H9 (cell line): ENCODE measurements around the gene TSPAN31. TPM values are rescaled to one million over a fixed set of nuclear protein-coding genes. Genes with fewer than 3 reads are reported as not detected.

Experiments used
- DNase-seq: peaks from one replicate; pipeline ENCODE4 v3.0.0-alpha.2; 2017
- H2AFZ ChIP-seq: one replicate; pipeline ENCODE4 v1.6.1; 2013; ENCODE audit warnings: mild to moderate bottlenecking, low read length, control low read depth, moderate library complexity
- H2AK5ac ChIP-seq: 2 replicates; pipeline ENCODE4 v1.6.1; 2013; ENCODE audit warnings: low read length, control low read depth, mixed read lengths; ENCODE audit not compliant: insufficient read length
- H2BK120ac ChIP-seq: one replicate; pipeline ENCODE4 v1.6.1; 2013; ENCODE audit warnings: low read depth, mild to moderate bottlenecking, low read length, control low read depth, inconsistent platforms; ENCODE audit not compliant: poor library complexity, severe bottlenecking
- H2BK12ac ChIP-seq: 2 replicates; pipeline ENCODE4 v1.6.1; 2013; ENCODE audit warnings: low read length, control low read depth, mixed read lengths, low read depth; ENCODE audit not compliant: insufficient read length
- H2BK15ac ChIP-seq: 2 replicates; pipeline ENCODE4 v1.6.1; 2013; ENCODE audit warnings: low read depth, low read length, control low read depth
- H2BK20ac ChIP-seq: one replicate; pipeline ENCODE4 v1.6.1; 2013; ENCODE audit warnings: low read depth, mild to moderate bottlenecking, low read length, control low read depth, inconsistent platforms; ENCODE audit not compliant: poor library complexity, severe bottlenecking
- H2BK5ac ChIP-seq: 2 replicates; pipeline ENCODE4 v1.6.1; 2013; ENCODE audit warnings: low read length, control low read depth, mixed read lengths; ENCODE audit not compliant: insufficient read length
- H3K14ac ChIP-seq: 2 replicates; pipeline ENCODE4 v1.6.1; 2013; ENCODE audit warnings: low read length, control low read depth; ENCODE audit not compliant: insufficient read depth
- H3K18ac ChIP-seq: 2 replicates; pipeline ENCODE4 v1.6.1; 2013; ENCODE audit warnings: low read depth, mild to moderate bottlenecking, mixed read lengths, low read length, control low read depth; ENCODE audit not compliant: insufficient read length
- H3K23ac ChIP-seq: 2 replicates; pipeline ENCODE4 v1.6.1; 2013; ENCODE audit warnings: low read length, control low read depth, mixed read lengths, low read depth; ENCODE audit not compliant: insufficient read length
- H3K23me2 ChIP-seq: 2 replicates; pipeline ENCODE4 v1.6.1; 2013; ENCODE audit warnings: low read depth, mild to moderate bottlenecking, mixed read lengths, low read length, control low read depth; ENCODE audit not compliant: insufficient read length, poor library complexity, severe bottlenecking
- H3K27ac ChIP-seq: 2 replicates; pipeline ENCODE4 v1.5.1; 2013; ENCODE audit warnings: low read length, control low read depth, mixed read lengths, low read depth; ENCODE audit not compliant: insufficient read length
- H3K27me3 ChIP-seq: 2 replicates; pipeline ENCODE4 v1.6.1; 2013; ENCODE audit warnings: low read length, control low read depth, inconsistent platforms; ENCODE audit not compliant: insufficient read depth
- H3K4ac ChIP-seq: 2 replicates; pipeline ENCODE4 v1.6.1; 2013; ENCODE audit warnings: low read depth, mild to moderate bottlenecking, control low read depth, inconsistent platforms, low read length, moderate library complexity
- H3K4me1 ChIP-seq: 2 replicates; pipeline ENCODE4 v1.6.1; 2013; ENCODE audit warnings: low read length, control low read depth, inconsistent platforms; ENCODE audit not compliant: insufficient read depth
- H3K4me2 ChIP-seq: 2 replicates; pipeline ENCODE4 v1.6.1; 2013; ENCODE audit warnings: low read length, control low read depth, mixed read lengths; ENCODE audit not compliant: insufficient read length, insufficient read depth
- H3K56ac ChIP-seq: 2 replicates; pipeline ENCODE4 v1.6.1; 2013; ENCODE audit warnings: low read depth, mild to moderate bottlenecking, mixed read lengths, low read length, control low read depth; ENCODE audit not compliant: insufficient read length
- H3K79me1 ChIP-seq: 2 replicates; pipeline ENCODE4 v1.6.1; 2013; ENCODE audit warnings: low read depth, mild to moderate bottlenecking, moderate library complexity, low read length, control low read depth, inconsistent platforms; ENCODE audit not compliant: insufficient read depth, poor library complexity, severe bottlenecking
- H3K79me2 ChIP-seq: 2 replicates; pipeline ENCODE4 v1.6.1; 2013; ENCODE audit warnings: low read length, control low read depth, inconsistent platforms; ENCODE audit not compliant: insufficient read depth
- H3K9ac ChIP-seq: 2 replicates; pipeline ENCODE4 v1.6.1; 2013; ENCODE audit warnings: low read length, control low read depth, mixed read lengths; ENCODE audit not compliant: insufficient read length; ENCODE audit errors: extremely low read depth
- H3K9me3 ChIP-seq: one replicate; pipeline ENCODE4 v1.6.1; 2013; ENCODE audit warnings: low read depth, low read length, inconsistent platforms; ENCODE audit not compliant: control insufficient read depth
- H3T11ph ChIP-seq: one replicate; pipeline ENCODE4 v1.6.1; 2013; ENCODE audit warnings: mild to moderate bottlenecking, low read length, control low read depth, inconsistent platforms
- H4K20me1 ChIP-seq: one replicate; pipeline ENCODE4 v1.6.1; 2013; ENCODE audit not compliant: control insufficient read depth, insufficient read length, insufficient read depth
- H4K5ac ChIP-seq: 2 replicates; pipeline ENCODE4 v1.6.1; 2013; ENCODE audit warnings: low read depth, mild to moderate bottlenecking, mixed read lengths, low read length, control low read depth; ENCODE audit not compliant: insufficient read length
- H4K8ac ChIP-seq: replicated peaks from 2 replicates; pipeline ENCODE4 v1.6.1; 2013; ENCODE audit warnings: low read length, control low read depth, mixed read lengths, low read depth; ENCODE audit not compliant: insufficient read length
- H4K91ac ChIP-seq: 2 replicates; pipeline ENCODE4 v1.6.1; 2013; ENCODE audit warnings: low read depth, mild to moderate bottlenecking, moderate library complexity, mixed read lengths, low read length, control low read depth; ENCODE audit not compliant: insufficient read length
- H3K27ac Mint-ChIP-seq, 3 experiments: 2 replicates in 2 of 3; 3 replicates in 1 of 3; pipeline ENCODE4 v1.8.0; 2020 to 2021; ENCODE audit warnings: mixed read lengths in 3 of 3, mild to moderate bottlenecking in 1 of 3, moderate library complexity in 1 of 3
- H3K27me3 Mint-ChIP-seq: 2 replicates; pipeline ENCODE4 v1.8.0; 2021; ENCODE audit warnings: low read depth, mild to moderate bottlenecking, moderate library complexity, mixed read lengths
- H3K36me3 Mint-ChIP-seq, 3 experiments: 2 replicates in 2 of 3; 3 replicates in 1 of 3; pipeline ENCODE4 v1.8.0; 2020 to 2021; ENCODE audit warnings: low read depth in 3 of 3, mixed read lengths in 3 of 3; ENCODE audit not compliant: insufficient read depth in 1 of 3
- H3K4me1 Mint-ChIP-seq, 2 experiments: 2 replicates each; pipeline ENCODE4 v1.8.0; 2020; ENCODE audit warnings: mixed read lengths in 2 of 2
- H3K4me3 Mint-ChIP-seq, 2 experiments: 2 replicates in 1 of 2; 3 replicates in 1 of 2; pipeline ENCODE4 v1.8.0; 2020 to 2021; ENCODE audit warnings: mild to moderate bottlenecking in 2 of 2, mixed read lengths in 2 of 2, moderate library complexity in 1 of 2
- H3K9me3 Mint-ChIP-seq, 2 experiments: 2 replicates in 1 of 2; 3 replicates in 1 of 2; pipeline ENCODE4 v1.8.0; 2020; ENCODE audit warnings: mild to moderate bottlenecking in 2 of 2, mixed read lengths in 2 of 2, moderate library complexity in 1 of 2
- CTCF ChIP-seq: fragments of 200-600 bp; sonication (generic); conservative IDR thresholded peaks from 3 replicates; pipeline ENCODE4 v1.8.0; 2021; ENCODE audit warnings: antibody characterized with exemption, mild to moderate bottlenecking
- WGBS: extraction: QIAGEN DNeasy Blood & Tissue Kit; methylation state at CpG from one replicate; pipeline ENCODE4 v1.1.7; 2013; ENCODE audit warnings: missing lambda C conversion rate, low lambda C conversion rate, mixed read lengths; ENCODE audit not compliant: insufficient read length; ENCODE audit errors: extremely low coverage; 5-methylcytosine and 5-hydroxymethylcytosine counted together
- total RNA-seq: library from RNA; stranded (reverse); gene quantifications from 2 replicates; pipeline ENCODE4 v1.2.1, GENCODE V29; 2021

The TSPAN31 gene
- total RNA-seq, 1 experiment from 2014 or later: 20.0 TPM

DNA sequence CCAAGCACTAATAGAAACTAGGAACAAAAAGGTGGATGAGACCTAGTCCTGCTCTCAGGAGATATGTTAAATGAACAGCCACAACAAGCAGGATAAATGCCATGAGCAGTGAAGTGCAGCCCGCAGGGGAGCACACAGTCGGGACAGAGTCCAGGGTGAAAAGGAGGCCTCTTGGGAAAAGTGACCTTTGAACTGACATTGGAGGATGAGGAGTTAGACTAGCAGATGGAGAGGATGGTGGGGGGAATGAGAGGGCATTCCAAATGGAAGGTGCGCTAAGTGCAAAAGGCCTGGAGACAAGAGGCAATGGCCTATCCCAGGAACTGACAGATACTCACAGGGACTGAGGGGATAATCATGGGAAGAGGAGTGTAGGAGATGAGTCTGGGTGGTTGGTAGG, 46.4 kb upstream of the TSPAN31 start:
- no peak overlapping the region for H3K4me3 Mint-ChIP-seq
- no peaks in the 10 kb centered on the region for H3K79me2 ChIP-seq
- no peaks in the 10 kb centered on the region for H3K4me1 Mint-ChIP-seq
- H2BK15ac ChIP-seq: no peak overlapping the region
- no peak overlapping the region for H3K18ac ChIP-seq
- peaks cover 8 to 27% (median 21%) of the 10 kb centered on the region in 3 experiments; a peak in 6 of 7 replicates for H3K36me3 Mint-ChIP-seq
- no peaks in the 10 kb centered on the region for H3K27me3 ChIP-seq
- DNase-seq: no peak
- H2BK20ac ChIP-seq: no peak overlapping the region
- H3K79me1 ChIP-seq: no peaks in the 10 kb centered on the region
- H4K8ac ChIP-seq: no peak overlapping the region
- no peaks in the 10 kb centered on the region; a peak in 2 of 5 replicates for H3K9me3 Mint-ChIP-seq
- peaks cover 4% of the 10 kb centered on the region for H3K23me2 ChIP-seq
- WGBS: no CpG with 5 or more reads among the region's 3 CpGs
- H3K14ac ChIP-seq: no peak overlapping the region
- TF ChIP-seq CTCF: no peak
- H3K9me3 ChIP-seq: no peaks in the 10 kb centered on the region
- H4K91ac ChIP-seq: no peak overlapping the region
- no peak overlapping the region for H2AFZ ChIP-seq
- H4K20me1 ChIP-seq: no peaks in the 10 kb centered on the region
- H3K23ac ChIP-seq: no peak overlapping the region
- no peaks in the 10 kb centered on the region for H3K4me1 ChIP-seq
- no peak overlapping the region for H3K27ac ChIP-seq
- H3K4me2 ChIP-seq: no peak overlapping the region
- no peak overlapping the region for H2BK120ac ChIP-seq
- no peak overlapping the region for H4K5ac ChIP-seq
- no peaks in the 10 kb centered on the region for H3K27me3 Mint-ChIP-seq
- no peak overlapping the region for H3K27ac Mint-ChIP-seq
- no peak overlapping the region for H2AK5ac ChIP-seq
- H3K56ac ChIP-seq: no peak overlapping the region
- no peak overlapping the region for H2BK5ac ChIP-seq
- H3K9ac ChIP-seq: no peak overlapping the region
- peak overlapping the region; percentile 22 for H2BK12ac ChIP-seq
- H3T11ph ChIP-seq: no peak overlapping the region
- no peak overlapping the region for H3K4ac ChIP-seq
